ENCODE measurements around the gene RNF2. TPM values are rescaled to one million over a fixed set of nuclear protein-coding genes. Genes with fewer than 3 reads are reported as not detected.

Gene RNF2
- polyA plus RNA-seq, 1 donor (not counting 4 experiments of a cell fraction or from before 2014, with no cell fraction given): 29.2 TPM

GRCh38 chr1:185008838-185009237, 36.5 kb upstream of the RNF2 start:
- Histone ChIP-seq H3K4me3 (ENCODE audit: control insufficient read depth in 2 of 3, extremely low read depth in 1 of 3, insufficient read depth in 2 of 3, low read depth in 1 of 3, low read length in 3 of 3) (no peak overlapping the region), H3K4me1 (ENCODE audit: control insufficient read depth, extremely low read depth, insufficient read depth, low read length) (no peaks in the 10 kb centered on the region), H3K4me2 (ENCODE audit: control insufficient read depth, extremely low read depth, insufficient read depth, low read depth, low read length) (no peak overlapping the region), H3K36me3 (ENCODE audit: control insufficient read depth in 2 of 2, extremely low read depth in 1 of 2, insufficient read depth in 2 of 2, low read length in 2 of 2) (no peaks in the 10 kb centered on the region), H3K27ac (ENCODE audit: control insufficient read depth, insufficient read depth, low read length) (no peak overlapping the region), H4K20me1 (ENCODE audit: control insufficient read depth, extremely low read depth, insufficient read depth, low read length) (no peaks in the 10 kb centered on the region), H3K9me1 (ENCODE audit: control insufficient read depth, extremely low read depth, insufficient read depth, low read length) (no peaks in the 10 kb centered on the region), H2AFZ (ENCODE audit: control insufficient read depth, low read length) (no peak overlapping the region), H3K27me3 (ENCODE audit: control insufficient read depth, extremely low read depth, insufficient read depth, low read length) (no peaks in the 10 kb centered on the region), H3K9ac (ENCODE audit: control insufficient read depth, extremely low read depth, insufficient read depth, low read length) (no peak overlapping the region), H3K79me2 (ENCODE audit: control insufficient read depth, insufficient read depth, low read length) (no peaks in the 10 kb centered on the region), H3K9me3 (ENCODE audit: control insufficient read depth, low read depth, low read length) (no peaks in the 10 kb centered on the region)
- FAIRE-seq: no peak
- DNase-seq (ENCODE audit: low read depth, low spot score): no peak
- dilution Hi-C loops (cut with MboI; ENCODE audit: extremely low pct_ligation_motif_present, low sequenced_read_pairs): no loop called here
- TF ChIP-seq, protein P1, sequence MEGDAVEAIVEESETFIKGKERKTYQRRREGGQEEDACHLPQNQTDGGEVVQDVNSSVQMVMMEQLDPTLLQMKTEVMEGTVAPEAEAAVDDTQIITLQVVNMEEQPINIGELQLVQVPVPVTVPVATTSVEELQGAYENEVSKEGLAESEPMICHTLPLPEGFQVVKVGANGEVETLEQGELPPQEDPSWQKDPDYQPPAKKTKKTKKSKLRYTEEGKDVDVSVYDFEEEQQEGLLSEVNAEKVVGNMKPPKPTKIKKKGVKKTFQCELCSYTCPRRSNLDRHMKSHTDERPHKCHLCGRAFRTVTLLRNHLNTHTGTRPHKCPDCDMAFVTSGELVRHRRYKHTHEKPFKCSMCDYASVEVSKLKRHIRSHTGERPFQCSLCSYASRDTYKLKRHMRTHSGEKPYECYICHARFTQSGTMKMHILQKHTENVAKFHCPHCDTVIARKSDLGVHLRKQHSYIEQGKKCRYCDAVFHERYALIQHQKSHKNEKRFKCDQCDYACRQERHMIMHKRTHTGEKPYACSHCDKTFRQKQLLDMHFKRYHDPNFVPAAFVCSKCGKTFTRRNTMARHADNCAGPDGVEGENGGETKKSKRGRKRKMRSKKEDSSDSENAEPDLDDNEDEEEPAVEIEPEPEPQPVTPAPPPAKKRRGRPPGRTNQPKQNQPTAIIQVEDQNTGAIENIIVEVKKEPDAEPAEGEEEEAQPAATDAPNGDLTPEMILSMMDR (optimal IDR thresholded peaks at IDR 0.05 in 1 of 3, IDR thresholded peaks at IDR 0.05 in 1 of 3, conservative IDR thresholded peaks at IDR 0.05 in 1 of 3; ENCODE audit: extremely low read depth in 1 of 3, insufficient read depth in 2 of 3, low read length in 3 of 3): no peak
- no peak for TF ChIP-seq EZH2 (IDR thresholded peaks at IDR 0.05; ENCODE audit: low read length)

DNA sequence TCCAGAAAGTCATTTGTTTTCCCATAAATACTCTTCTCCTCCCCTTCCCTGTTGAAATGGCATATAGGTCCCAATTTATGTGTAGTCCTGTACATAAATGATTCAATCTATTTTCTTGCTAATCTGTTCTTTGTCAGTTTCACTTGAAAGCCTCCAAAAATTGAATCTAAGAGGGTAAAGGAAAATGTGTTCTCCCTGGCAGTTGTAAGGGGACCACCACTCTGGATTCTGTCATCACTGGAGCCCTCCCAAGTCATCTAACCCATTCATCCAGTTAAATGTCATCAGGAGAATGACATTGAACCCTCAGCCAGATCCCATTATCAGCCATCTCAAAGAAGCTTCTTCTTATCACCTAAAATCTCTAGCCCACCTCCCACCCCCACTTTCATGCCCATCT, 35.0 kb upstream of the RNF2 start:
- H3K9me3 ChIP-seq (ENCODE audit: control insufficient read depth, low read depth, low read length): no peaks in the 10 kb centered on the region
- dilution Hi-C loops (cut with MboI; ENCODE audit: extremely low pct_ligation_motif_present, low sequenced_read_pairs): no loop called here
- FAIRE-seq: no peak

More for the DNA sequence above, 35.0 kb upstream of the RNF2 start:
- Histone ChIP-seq H3K27ac (ENCODE audit: control insufficient read depth, insufficient read depth, low read length) (no peak overlapping the region), H2AFZ (ENCODE audit: control insufficient read depth, low read length) (no peak overlapping the region), H3K36me3 (ENCODE audit: control insufficient read depth in 2 of 2, extremely low read depth in 1 of 2, insufficient read depth in 2 of 2, low read length in 2 of 2) (no peaks in the 10 kb centered on the region), H3K9me1 (ENCODE audit: control insufficient read depth, extremely low read depth, insufficient read depth, low read length) (no peaks in the 10 kb centered on the region), H3K4me2 (ENCODE audit: control insufficient read depth, extremely low read depth, insufficient read depth, low read depth, low read length) (no peak overlapping the region), H3K4me1 (ENCODE audit: control insufficient read depth, extremely low read depth, insufficient read depth, low read length) (no peaks in the 10 kb centered on the region), H4K20me1 (ENCODE audit: control insufficient read depth, extremely low read depth, insufficient read depth, low read length) (no peaks in the 10 kb centered on the region), H3K9ac (ENCODE audit: control insufficient read depth, extremely low read depth, insufficient read depth, low read length) (no peak overlapping the region), H3K79me2 (ENCODE audit: control insufficient read depth, insufficient read depth, low read length) (no peaks in the 10 kb centered on the region), H3K27me3 (ENCODE audit: control insufficient read depth, extremely low read depth, insufficient read depth, low read length) (no peaks in the 10 kb centered on the region), H3K4me3 (ENCODE audit: control insufficient read depth in 2 of 3, extremely low read depth in 1 of 3, insufficient read depth in 2 of 3, low read depth in 1 of 3, low read length in 3 of 3) (no peak overlapping the region)
- no peak for TF ChIP-seq EZH2 (IDR thresholded peaks at IDR 0.05; ENCODE audit: low read length)
- TF ChIP-seq, protein P1 (optimal IDR thresholded peaks at IDR 0.05 in 1 of 3, IDR thresholded peaks at IDR 0.05 in 1 of 3, conservative IDR thresholded peaks at IDR 0.05 in 1 of 3; ENCODE audit: extremely low read depth in 1 of 3, insufficient read depth in 2 of 3, low read length in 3 of 3): no peak
- DNase-seq (ENCODE audit: low read depth, low spot score): no peak

Data from keratinocyte (primary cell).